HG02588 (cell line): ENCODE results near the gene HEXD.

Experiments
- ATAC-seq: cut with Tn5 transposase; IDR thresholded peaks from one replicate; pipeline ENCODE4 v1.9.1; 2021; ENCODE audit warnings: mild to moderate bottlenecking, moderate library complexity; ENCODE audit not compliant: unreplicated experiment

HEXD gene

GRCh38 chr17:82414548-82415281 lies 3.4 kb upstream of the HEXD start:
- ATAC-seq: no peak

DNA sequence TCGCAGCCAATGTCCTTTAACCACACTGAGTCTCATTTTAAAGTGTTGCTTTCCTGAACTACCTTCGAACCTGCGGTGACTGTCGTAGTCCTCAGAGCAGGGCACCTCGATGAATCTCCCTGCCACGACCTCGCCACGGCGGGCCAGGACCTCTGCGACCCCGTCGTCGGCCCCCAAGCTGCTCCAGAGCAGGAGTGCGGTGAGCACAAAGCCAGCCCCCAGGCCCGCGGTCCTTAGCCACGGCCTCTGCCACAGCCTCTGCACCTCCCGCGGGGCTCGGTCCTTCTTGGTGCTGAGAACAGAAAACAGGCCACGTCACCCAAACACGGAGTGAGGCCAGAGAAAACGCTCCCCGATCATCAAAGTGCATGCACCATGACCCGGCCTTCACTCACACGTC lies 2.8 kb upstream of the HEXD start:
- ATAC-seq: no peak

DNA sequence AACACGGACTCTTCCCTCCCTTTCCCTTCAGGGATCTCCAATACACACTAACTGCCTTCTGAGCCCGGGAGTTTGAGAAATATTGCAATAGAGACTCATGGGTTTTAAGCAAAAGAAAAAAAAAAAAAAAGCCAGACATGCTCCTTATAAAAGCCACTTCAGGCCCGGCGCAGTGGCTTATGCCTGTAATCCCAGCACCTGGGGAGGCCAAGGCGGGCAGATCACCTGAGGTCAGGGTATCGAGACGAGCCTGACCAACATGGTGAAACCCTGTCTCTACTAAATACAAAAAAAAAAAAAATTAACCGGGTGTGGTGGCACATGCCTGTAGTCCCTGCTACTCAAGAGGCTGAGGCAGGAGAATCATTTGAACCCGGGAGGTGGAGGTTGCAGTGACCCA lies 2.4 kb upstream of the HEXD start:
- no peak for ATAC-seq

GRCh38 chr17:82416264-82416663 lies 1.9 kb upstream of the HEXD start:
- no peak for ATAC-seq

DNA sequence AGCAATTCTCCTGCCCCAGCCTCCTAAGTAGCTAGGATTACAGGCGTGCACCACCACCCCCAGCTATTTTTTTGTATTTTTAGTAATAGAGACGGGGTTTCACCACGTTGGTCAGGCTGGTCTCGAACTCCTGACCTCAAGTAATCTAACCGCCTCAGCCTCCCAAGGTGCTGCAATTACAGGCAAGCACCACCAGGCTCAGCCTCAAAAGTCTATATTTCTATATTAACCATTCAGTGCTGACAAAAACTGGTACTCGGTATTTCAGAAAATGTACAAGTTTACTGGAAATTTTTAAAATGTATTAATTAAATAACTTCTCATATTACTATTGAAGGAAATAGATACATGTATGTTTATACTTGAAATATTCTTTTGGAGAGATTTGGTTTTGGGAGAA lies 1.4 kb upstream of the HEXD start:
- ATAC-seq: no peak

DNA sequence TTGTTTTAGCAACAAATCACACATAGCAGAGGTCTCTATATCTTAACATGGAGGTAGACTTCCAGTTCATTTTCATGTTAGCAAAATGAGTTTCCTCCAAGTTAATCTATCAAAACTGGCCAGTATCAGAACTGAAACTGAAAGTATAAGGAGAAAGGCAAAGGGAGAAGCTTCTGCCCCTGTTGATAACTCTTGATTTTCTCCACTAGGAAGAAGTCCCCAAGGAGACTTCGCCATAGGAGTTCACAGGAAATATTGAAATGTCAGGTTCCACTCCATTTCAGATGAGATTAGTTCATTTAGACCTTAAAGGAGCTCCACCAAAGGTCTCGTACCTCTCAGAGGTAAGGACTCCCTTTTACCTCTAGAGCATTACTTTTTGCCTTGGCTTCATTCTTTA lies 1.4 kb downstream of the HEXD start:
- no peak for ATAC-seq

GRCh38 chr17:82424001-82424862 lies 6.1 kb downstream of the HEXD start:
- ATAC-seq: no peak

DNA sequence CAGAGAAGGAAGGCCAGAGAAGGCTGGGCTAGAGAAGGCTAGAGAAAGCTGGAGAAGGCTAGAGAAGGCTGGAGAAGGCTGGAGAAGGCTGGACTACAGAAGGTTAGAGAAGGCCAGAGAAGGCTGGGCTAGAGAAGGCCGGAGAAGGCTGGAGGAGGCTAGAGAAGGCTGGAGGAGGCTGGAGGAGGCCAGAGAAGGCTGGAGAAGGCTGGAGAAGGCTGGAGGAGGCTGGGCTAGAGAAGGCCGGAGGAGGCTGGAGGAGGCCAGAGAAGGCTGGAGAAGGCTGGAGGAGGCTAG lies 6.7 kb downstream of the HEXD start:
- no peak for ATAC-seq

DNA sequence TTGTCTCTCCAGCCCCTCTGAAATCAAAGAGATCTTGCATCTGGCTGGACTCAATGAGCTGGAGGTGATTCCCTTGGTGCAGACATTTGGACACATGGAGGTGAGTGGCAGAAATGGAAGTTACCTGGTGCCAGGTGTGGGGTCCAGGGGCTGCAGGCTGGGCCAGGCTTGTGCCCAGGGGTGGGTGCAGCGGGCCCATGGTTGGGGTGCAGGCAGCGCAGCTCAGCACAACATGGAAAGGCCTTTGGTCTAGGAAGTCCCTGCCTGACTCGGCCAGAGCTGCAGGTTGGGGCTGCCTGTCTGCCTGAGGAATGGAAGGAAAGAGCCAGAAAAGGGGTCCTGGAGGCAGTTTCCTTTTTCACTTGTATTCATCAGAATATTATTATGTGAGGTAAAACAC lies 10.4 kb downstream of the HEXD start:
- ATAC-seq: no peak

GRCh38 chr17:82429824-82430223 lies 11.7 kb downstream of the HEXD start:
- ATAC-seq: no peak

DNA sequence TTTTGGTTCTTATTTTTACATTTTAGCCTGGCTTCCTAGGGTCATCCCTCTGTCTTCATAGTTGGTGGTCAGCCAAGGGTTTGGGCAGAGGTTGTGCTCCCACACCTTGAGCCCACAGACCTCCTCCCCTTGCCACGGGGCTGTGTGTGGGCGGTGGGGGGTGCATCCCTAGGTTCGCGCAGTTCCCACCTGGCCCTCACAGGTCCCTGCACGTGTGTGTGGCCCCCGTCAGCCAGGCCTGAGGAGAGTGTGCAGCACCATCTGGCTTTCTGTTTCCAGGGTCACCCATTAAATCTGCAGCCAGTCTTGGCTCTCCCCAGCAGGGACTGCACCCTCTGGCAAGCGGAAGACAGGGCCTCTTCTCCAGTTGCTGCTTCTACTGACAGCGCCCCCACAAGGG lies 13.9 kb downstream of the HEXD start:
- no peak for ATAC-seq

- no peak for ATAC-seq
These were observed 15.5 kb downstream of the HEXD start for GRCh38 chr17:82433560-82434215.

GRCh38 chr17:82434216-82434565 lies 16.0 kb downstream of the HEXD start:
- ATAC-seq: no peak

- ATAC-seq: no peak
These were observed 17.0 kb downstream of the HEXD start for GRCh38 chr17:82435103-82435502.

DNA sequence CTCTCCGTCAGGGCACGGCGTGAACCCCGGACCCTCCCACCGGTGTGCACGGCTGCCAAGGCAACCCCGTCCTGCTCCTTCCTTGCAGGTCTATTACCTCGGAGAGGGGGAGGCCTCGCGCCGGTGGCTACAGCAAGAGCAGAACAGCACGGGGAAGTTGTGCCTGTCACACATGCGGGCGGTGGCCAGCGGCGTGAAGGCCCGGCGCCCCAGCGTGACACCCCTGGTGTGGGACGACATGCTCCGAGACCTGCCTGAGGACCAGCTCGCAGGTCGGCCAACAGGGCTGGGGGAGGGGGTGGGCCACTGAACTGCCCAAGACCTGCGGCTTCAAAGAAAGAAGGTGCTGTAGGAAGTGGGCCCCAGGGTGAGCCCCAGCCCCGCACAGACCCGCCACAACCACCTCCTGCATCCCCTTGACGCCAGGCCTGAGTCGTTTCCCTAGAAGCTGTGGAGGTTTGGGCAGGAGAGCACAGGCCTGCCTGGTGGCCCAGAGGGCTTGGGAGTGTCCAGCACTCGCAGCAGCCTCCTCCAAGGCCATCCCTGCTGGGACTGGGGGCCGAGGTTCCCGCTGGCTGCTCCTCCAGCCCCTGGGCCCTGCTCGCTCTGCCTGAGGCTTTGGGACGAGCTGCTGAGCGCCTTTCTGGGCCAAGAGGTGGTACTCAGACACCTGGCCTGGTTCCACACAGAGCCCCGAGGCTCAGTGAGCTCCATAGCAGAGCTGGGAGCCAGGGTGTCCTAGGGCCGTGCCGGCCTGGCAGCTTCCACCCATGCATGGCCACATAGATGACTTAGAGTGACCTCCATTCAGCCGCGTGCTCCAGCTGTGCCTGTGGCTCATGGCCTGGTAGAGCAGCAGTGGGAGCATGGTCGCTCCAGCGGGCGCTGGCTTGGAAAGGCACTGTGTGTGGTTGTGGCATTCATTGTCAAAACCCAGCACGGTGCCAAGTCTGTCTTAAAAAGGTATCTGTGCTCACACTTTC lies 17.7 kb downstream of the HEXD start:
- ATAC-seq: no peak

DNA sequence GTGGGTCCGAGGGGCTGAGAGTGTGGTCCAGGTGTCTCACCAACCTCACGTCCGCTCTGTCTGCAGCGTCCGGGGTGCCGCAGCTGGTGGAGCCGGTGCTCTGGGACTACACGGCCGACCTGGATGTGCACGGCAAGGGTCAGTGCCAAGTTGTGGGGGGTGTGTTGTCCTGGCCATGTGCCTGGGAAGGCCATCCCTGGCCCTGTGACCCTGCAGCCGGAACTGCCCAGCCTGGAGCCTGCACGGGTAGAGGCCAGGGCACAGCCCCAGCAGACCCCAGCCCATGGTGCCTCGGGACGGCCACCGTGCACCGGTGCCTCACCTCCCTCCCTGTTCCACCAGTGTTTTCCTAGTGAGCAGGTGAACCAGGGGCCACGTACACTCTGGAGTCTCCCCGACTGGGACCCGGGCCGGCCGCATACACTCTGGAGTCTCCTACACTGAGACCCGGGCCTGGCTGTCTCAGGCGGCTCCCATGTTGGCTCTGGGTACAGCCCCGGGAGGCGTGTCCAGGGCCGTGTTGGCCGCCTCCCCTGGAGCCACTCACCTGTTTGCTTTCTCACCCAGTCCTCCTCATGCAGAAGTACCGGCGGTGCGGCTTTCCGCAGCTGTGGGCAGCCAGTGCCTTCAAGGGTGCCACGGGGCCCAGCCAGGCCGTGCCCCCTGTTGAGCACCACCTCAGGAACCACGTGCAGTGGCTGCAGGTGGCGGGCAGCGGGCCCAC lies 18.6 kb downstream of the HEXD start:
- ATAC-seq: no peak

GRCh38 chr17:82437325-82437668 lies 19.1 kb downstream of the HEXD start:
- no peak for ATAC-seq

- ATAC-seq: no peak
These were observed 20.4 kb downstream of the HEXD start for GRCh38 chr17:82438401-82439193.

- ATAC-seq: no peak
These were observed 21.2 kb downstream of the HEXD start for GRCh38 chr17:82439194-82439828.
